ENCODE data around the gene RAB36.

- TF ChIP-seq NRF1 (IDR thresholded peaks at IDR 0.05; ENCODE audit: low read depth, low read length), result no peak
- no peak for TF ChIP-seq CTCF (IDR thresholded peaks at IDR 0.05)
- no peak for TF ChIP-seq SIN3A (IDR thresholded peaks at IDR 0.05; ENCODE audit: borderline replicate concordance, low read depth, low read length)
- TF ChIP-seq EZH2phosphoT487 (IDR thresholded peaks at IDR 0.05; ENCODE audit: borderline replicate concordance, low read depth), result no peak
Observed at GRCh38 chr22:23204541-23205157, 59.4 kb downstream of the RAB36 start.

All from SK-N-SH (cell line).